Activated CD8-positive, alpha-beta memory T cell treated with anti-CD3 and anti-CD28 coated beads, Interleukin-2, amount 50 U/mL, for 24 hours (primary cell): Measurements from ENCODE around the gene MYL11.
A peak's percentile ranks its signal among the peaks of the same experiment; 100 is the strongest.

ENCODE experiments used
- DNase-seq: peaks from one replicate; pipeline ENCODE4 v3.0.0-alpha.2; 2020; ENCODE audit errors: extremely low read depth

The MYL11 gene

GRCh38 chr16:30371248-30371816, 3.3 kb upstream of the MYL11 start:
- DNase-seq, result no peak

- no peak for DNase-seq
Observed at GRCh38 chr16:30372038-30372712, 2.4 kb upstream of the MYL11 start.

GRCh38 chr16:30372725-30373124, 1.9 kb upstream of the MYL11 start:
- DNase-seq, result no peak

- no peak for DNase-seq
Observed at GRCh38 chr16:30375864-30376263, 1.3 kb downstream of the MYL11 start.

- no peak for DNase-seq
Observed at GRCh38 chr16:30376461-30376902, 1.9 kb downstream of the MYL11 start.

GRCh38 chr16:30377050-30377811, 2.6 kb downstream of the MYL11 start:
- DNase-seq, result no peak

GRCh38 chr16:30377812-30378235, 3.2 kb downstream of the MYL11 start:
- DNase-seq, result no peak

- DNase-seq, result peak; percentile 97
Observed at GRCh38 chr16:30378236-30379157, 3.9 kb downstream of the MYL11 start.

- no peak for DNase-seq
Observed at GRCh38 chr16:30379158-30379783, 4.7 kb downstream of the MYL11 start.

GRCh38 chr16:30380072-30380802, 5.6 kb downstream of the MYL11 start:
- DNase-seq, result no peak

- no peak for DNase-seq
Observed at GRCh38 chr16:30380803-30381208, 6.2 kb downstream of the MYL11 start.

- DNase-seq, result no peak
Observed at GRCh38 chr16:30381291-30382041, 6.9 kb downstream of the MYL11 start.

- DNase-seq, result no peak
Observed at GRCh38 chr16:30382111-30382881, 7.7 kb downstream of the MYL11 start, which contains the start of gene SEPTIN1. TSS of gene SEPTIN1 (minus strand) at chr16:30382561. CDS start at chr16:30382542, 19 bp downstream.

- no peak for DNase-seq
Observed at GRCh38 chr16:30383521-30383920, 8.9 kb downstream of the MYL11 start.

GRCh38 chr16:30394592-30395154, 20.1 kb downstream of the MYL11 start:
- no peak for DNase-seq

- DNase-seq, result no peak
Observed at GRCh38 chr16:30395155-30395991, 20.8 kb downstream of the MYL11 start, which contains the start of gene ZNF48. TSS of gene ZNF48 (plus strand) at chr16:30395420. CDS start at chr16:30395795, 375 bp downstream.

GRCh38 chr16:30395992-30396585, 21.5 kb downstream of the MYL11 start:
- DNase-seq, result no peak
